ENCODE data around the gene HGD.
A peak's percentile ranks its signal among the peaks of the same experiment; 100 is the strongest.
"Not testable (repeated sequence)": the region's sequence is repeated elsewhere in the genome, so short reads cannot be mapped to it uniquely, and the experiment has no call there.

HGD gene

GRCh38 chr3:120680193-120680894 is 1.7 kb downstream of the HGD start:
- no peak overlapping the region for H3K4me3 ChIP-seq (replicated peaks; ENCODE audit: low read depth, low read length)
- DNase-seq (ENCODE audit: extremely low read depth, low read depth) = no peak
- no peak for TF ChIP-seq CTCF (IDR thresholded peaks at IDR 0.05; ENCODE audit: low read depth, low read length, missing control alignments)

- H3K4me3 ChIP-seq (replicated peaks; ENCODE audit: low read depth, low read length) = no peak overlapping the region
- no peak for TF ChIP-seq CTCF (IDR thresholded peaks at IDR 0.05; ENCODE audit: low read depth, low read length, missing control alignments)
- DNase-seq (ENCODE audit: extremely low read depth, low read depth) = no peak
These were observed 3.1 kb downstream of the HGD start for GRCh38 chr3:120678984-120679383.

- no peak for TF ChIP-seq CTCF (IDR thresholded peaks at IDR 0.05; ENCODE audit: low read depth, low read length, missing control alignments)
- peak; percentile 16 for DNase-seq (ENCODE audit: extremely low read depth, low read depth)
- H3K4me3 ChIP-seq (replicated peaks; ENCODE audit: low read depth, low read length) = no peak overlapping the region
These were observed 3.6 kb downstream of the HGD start for GRCh38 chr3:120678331-120678947.

- DNase-seq (ENCODE audit: extremely low read depth, low read depth); H3K4me3 ChIP-seq (replicated peaks; ENCODE audit: low read depth, low read length): not testable (repeated sequence)
These were observed 4.8 kb downstream of the HGD start for GRCh38 chr3:120677193-120677592.

DNA sequence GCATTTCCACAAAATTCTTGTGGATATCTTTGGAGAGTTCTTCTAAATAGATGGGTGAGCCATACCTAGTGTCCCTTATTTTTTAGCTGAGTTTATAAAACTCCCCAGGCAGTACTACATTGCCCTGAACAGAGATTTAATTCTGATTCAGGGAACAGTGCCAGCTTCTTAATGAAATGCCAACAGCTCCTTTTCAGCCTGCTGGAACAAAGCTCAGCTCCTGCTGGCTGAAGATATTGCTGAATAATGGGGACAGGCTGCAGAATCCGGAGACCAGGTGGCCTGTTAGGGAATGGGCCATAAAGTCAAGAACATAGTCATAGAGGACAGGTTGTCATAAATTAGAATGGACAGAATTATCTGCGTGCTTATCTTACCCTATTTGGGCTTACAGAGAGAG is 8.9 kb downstream of the HGD start:
- no peak for TF ChIP-seq CTCF (IDR thresholded peaks at IDR 0.05; ENCODE audit: low read depth, low read length, missing control alignments)
- H3K4me3 ChIP-seq (replicated peaks; ENCODE audit: low read depth, low read length) = no peak overlapping the region
- DNase-seq (ENCODE audit: extremely low read depth, low read depth) = no peak

- TF ChIP-seq CTCF (IDR thresholded peaks at IDR 0.05; ENCODE audit: low read depth, low read length, missing control alignments) = no peak
- H3K4me3 ChIP-seq (replicated peaks; ENCODE audit: low read depth, low read length) = no peak overlapping the region
- no peak for DNase-seq (ENCODE audit: extremely low read depth, low read depth)
These were observed 11.5 kb downstream of the HGD start for GRCh38 chr3:120670576-120670975.

DNA sequence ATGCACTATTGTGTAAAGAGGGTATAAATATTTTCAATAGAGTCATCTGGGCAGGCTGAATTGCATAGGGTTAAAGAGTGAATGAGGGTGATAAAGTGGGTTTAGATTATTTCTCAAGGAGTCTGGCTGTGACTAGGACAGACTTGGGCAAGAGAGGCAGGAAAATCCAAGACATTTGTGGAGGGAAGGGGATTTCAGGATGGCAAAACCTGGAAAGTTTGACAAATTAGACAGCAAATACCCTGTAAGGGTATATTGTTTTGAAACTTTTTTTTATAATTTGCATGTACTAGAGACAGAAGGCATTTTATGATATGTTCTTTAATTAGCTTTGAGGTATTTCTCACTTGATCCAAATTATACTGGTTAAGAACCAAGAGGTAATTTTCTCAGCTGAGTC is 17.1 kb downstream of the HGD start:
- DNase-seq (ENCODE audit: extremely low read depth, low read depth) = no peak
- H3K4me3 ChIP-seq (replicated peaks; ENCODE audit: low read depth, low read length) = no peak overlapping the region
- TF ChIP-seq CTCF (IDR thresholded peaks at IDR 0.05; ENCODE audit: low read depth, low read length, missing control alignments) = no peak

Measured in HFF-Myc (cell line).